Measurements from ENCODE around the gene ADGRG3.

Gene ADGRG3

DNA sequence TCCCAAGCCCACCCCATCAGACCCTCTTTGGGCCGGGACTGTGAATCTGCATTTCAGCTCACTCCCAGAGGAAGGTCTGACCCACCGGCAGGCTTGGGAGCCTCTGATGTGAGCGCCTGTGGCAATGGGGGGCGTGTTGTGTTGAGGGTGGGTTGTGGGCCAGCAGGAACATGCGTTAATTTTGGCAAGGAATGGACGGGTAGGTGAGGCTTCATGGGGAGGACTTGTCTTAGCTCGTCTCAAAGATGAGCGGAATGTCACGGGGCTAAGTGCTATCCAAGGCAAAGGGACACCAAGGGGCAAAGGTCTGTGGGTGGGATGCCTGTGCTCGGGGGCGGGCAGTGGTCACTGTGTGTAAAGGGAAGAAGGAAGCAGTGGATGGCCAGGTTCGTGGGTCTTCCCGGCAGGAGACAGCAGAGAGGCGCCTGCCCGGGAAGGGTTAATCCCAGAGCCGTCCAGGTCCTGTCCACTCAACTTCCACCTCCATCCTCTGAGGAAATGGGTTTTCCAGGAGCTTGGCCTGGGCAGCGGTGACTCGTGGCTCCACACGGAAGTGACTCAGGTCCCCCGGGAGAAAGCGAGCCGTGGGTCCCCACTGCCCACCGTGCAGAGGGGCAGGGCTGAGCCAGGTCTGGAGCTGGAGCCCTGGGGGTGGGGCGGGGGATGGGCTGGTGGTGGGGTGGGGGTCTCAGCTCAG is 22.3 kb upstream of the ADGRG3 start:
- DNase-seq (ENCODE audit: low spot score) (no peak), FAIRE-seq (no peak)

DNA sequence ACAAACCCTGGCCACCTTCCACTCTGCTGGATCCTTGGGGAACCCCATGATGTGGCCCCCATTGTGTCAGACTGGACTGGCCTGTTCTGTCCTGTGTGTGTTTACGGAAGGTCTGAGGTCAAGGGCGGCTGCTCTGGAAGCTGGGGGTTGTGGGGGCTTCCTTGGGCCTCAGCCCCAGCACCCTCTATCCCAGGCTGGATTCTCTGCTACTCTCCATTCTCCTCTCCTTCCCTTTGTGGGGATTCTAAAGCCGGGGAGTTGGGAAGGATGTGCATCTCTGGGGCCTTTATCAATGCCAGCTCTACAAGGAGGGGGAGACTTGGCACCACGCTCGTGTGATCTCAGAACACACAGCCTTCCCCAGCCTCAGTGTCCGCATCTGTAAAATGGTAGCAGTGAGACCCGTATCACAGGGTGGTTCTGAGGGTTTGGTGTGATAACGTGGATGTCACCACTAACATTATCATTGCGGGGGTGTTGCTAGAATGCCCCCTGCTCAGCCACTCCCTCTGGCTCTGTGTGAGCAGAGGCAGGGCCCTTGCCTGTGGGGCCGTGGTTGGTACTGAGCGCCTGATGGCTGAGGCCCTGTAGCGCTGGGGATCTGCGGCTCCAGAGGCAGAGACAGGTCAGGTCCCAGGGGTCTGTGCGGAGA is 21.6 kb upstream of the ADGRG3 start:
- no peak for DNase-seq (ENCODE audit: low spot score)
- FAIRE-seq: no peak

DNA sequence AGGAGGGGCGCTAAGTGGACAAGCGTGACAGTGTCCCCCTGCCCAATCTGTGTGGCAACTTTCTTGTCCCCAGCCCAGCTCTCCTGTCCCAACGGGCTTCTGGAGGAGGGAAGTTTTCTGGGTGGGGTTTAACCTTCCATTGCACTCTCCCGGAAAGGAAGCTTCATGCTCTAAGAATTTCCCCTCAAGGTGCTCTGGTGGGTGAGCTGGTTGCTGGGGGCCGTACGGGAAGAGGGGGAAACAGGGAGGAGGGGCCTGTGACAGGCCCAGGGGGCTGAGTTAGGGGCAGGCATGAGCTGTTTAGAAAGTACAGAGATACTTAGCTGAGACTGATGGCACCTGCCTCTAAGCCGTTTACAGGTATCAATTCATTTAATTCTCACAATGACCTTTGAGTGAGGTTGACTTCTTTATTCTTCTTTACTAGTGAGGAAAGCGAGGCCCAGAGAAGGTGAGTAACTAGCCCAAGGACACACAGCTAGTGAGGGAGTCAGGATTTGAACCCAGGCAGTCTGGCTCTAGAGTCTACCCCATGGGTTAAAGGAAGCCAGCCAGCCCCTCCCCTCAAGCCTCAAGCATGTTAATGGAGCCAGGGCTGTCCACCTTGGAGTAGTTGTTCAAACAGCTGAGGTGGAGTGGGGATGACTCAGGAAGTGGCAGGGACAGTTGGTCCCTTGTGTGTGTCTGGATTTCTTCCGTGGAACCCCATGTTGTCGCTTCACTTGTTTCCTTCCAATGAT is 20.8 kb upstream of the ADGRG3 start:
- DNase-seq (ENCODE audit: low spot score) (no peak), FAIRE-seq (no peak)

DNA sequence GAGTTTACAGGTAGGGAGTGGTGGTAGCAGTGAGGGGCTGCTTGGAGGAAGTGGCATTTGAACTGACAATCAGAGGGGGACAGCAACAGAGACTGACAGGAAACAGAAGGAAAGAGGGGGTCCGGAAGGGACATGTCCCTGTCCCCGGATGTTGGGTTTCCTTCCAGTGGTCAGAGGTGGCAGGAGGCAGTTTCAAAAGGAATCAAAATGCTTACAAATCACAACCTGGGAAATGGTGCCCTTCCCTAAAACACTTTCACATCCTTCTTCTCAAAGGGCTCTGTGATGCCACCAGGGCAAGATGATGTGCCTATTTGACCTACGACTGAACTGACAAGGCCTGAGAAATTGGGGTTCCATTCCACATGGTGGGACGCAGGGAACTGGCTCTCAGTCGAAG is 20.0 kb upstream of the ADGRG3 start:
- no peak for FAIRE-seq

DNA sequence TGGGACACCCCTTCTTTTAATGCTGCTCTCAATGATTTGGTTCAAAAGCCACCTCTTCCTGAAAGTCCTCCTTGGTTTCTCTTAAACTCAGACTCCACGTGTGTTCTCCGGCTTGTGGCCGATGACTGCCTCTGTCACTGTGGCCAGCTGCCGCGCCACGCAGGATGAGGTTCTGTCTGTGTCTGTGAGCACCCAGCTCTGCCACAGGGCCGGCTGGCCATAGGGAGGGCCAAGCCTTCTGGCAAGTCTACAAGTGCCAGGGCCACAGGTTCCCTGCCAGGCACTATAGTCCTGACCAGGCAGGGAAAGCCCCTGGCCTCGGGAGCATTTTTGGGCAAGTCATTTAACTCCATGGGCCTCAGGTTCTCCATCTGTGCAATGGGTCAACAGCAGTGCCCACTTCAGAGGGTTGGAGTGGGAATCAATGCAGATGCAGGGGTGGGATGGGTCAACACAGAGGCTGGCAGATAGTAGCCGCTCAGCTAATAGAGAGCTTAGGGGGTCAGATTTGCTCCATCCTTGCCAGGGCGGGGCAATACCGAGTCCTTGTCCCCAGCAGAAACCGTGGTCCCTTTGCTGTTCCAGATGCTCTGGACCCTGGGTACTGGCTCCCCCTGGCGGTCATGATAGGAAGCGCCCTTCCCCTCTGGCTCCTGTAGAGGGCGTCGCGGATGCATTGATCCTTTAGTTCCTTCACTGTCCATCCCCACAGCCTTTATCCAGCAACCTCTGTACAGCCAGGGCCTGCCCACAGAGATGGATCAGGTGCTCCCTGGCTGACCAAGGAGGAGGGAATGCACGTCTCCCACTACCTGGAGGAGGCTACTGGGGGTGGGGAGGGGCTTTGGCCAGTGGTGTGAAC is 19.3 kb upstream of the ADGRG3 start:
- no peak for FAIRE-seq

More for the DNA sequence above, 20.0 kb upstream of the ADGRG3 start:
- no peak for DNase-seq (ENCODE audit: low spot score)

DNA sequence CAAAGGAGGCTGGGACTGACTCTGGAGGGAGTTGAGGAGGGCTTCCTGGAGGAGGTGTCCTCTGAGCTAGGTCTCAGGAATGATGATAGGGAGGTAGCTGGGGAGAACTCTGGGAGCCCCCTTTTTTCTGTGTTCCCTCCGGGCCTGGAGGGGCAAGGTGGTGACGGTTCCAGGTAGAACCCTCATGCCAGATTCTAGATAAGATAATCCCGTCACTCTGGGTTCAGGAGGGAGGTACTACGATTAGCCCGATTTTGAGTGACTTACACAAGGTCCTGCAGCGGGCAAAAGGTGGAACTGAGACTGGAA is 18.7 kb upstream of the ADGRG3 start:
- FAIRE-seq: no peak

More for the DNA sequence above, 19.3 kb upstream of the ADGRG3 start:
- peak; percentile 86 for DNase-seq (ENCODE audit: low spot score)

DNA sequence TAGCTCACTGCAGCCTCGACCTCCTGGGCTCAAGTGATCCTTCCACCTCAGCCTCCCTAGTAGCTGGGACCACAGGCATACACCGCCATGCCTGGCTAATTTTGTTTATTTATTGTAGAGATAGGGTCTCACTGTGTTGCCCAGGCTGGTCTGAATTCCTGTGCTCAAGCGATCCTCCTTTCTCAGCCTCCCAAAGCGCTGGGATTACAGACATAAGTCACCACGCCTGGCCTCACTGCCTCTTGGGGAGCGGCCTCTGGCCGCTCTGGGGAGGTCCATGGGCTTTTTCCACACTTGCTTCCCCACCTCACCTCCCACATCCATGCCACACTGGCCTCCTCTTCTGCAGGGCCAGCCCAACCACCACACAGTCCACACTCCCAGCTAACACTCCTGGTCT is 18.3 kb upstream of the ADGRG3 start:
- no peak for DNase-seq (ENCODE audit: low spot score)
- FAIRE-seq: no peak

More for the DNA sequence above, 18.7 kb upstream of the ADGRG3 start:
- no peak for DNase-seq (ENCODE audit: low spot score)

DNA sequence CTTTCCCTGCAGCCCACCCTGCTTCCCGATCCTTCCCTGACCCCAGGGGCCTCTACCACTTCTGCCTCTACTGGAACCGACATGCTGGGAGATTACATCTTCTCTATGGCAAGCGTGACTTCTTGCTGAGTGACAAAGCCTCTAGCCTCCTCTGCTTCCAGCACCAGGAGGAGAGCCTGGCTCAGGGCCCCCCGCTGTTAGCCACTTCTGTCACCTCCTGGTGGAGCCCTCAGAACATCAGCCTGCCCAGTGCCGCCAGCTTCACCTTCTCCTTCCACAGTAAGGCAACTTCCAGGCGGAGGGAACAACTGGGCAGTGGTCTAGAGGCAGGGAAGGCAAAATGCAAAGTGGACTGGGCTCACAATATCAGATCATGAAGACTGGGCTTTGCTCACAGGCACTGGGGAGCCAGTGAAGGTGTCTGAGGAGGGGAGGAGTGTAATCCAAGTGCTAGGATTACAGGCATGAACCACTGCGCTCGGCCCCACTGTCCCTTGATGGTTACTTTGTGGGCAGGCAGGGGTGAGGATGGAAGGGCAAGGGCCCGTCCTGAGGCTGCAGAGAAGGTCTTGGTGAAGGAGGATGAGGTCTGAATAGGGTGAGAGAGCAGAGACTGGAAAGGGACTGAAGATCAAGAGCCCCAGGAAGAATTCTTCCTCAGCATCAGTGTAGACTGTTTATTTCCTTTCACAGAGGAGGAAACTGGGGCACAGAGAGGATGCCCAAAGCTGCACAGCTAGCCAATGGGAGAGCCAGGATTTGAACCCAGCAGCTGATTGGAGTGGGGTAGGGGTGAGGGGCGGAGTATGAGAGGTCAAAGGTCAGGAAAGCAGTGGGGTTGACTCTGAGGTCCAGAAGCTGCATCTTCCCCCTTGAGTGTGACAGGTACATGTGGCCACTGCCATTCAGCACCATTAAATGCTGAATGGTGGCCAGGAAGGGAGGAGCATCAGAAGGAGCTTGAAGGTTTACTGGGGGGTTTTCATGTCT is 16.5 kb upstream of the ADGRG3 start:
- DNase-seq (ENCODE audit: low spot score) (no peak), FAIRE-seq (no peak)

DNA sequence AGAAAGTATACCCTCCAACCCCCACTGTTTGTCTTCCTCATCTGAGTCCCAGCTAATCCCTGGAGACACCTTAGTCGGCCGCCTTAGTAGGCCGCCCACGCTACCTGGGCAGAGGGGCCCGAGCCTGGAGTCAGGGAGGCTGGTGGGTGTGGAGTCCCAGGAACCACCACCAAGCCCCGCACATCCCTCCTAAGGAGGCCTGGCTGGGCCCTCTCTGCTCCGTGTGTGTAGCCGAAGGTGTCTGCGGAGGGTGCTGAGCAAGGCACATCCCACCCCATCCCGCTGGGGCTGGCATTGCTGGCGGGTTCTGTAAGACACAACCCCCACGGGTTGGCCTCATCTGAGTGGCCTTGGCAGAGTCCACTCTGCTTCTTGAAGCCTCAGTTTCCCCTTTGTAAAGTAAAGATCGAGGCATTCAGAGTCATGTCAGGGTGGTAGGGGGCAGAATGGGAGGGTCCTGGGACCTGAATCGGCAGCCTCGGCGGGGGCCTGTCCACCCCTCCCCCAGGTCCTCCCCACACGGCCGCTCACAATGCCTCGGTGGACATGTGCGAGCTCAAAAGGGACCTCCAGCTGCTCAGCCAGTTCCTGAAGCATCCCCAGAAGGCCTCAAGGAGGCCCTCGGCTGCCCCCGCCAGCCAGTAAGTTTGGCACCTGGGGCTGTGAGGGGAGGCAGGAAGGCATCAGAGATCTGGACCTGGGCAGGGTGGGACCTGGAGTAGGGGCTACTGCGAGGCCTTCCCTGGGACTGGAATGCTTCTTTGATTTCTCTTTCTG is 15.2 kb upstream of the ADGRG3 start:
- DNase-seq (ENCODE audit: low spot score): no peak
- FAIRE-seq: no peak

DNA sequence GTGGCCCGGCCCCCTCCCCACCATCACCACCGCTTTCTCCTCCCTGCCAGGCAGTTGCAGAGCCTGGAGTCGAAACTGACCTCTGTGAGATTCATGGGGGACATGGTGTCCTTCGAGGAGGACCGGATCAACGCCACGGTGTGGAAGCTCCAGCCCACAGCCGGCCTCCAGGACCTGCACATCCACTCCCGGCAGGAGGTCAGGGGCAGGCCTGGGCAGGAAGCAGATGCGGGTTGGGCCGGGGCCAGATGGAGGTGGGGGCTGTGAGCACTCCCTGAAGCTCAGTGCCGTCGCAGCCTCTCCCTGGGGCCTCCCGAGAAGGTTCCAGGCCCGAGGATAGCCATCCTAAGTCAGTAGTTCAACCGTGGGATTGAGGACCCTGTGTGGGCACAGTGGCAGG is 14.2 kb upstream of the ADGRG3 start:
- no peak for FAIRE-seq
- DNase-seq (ENCODE audit: low spot score): no peak

DNA sequence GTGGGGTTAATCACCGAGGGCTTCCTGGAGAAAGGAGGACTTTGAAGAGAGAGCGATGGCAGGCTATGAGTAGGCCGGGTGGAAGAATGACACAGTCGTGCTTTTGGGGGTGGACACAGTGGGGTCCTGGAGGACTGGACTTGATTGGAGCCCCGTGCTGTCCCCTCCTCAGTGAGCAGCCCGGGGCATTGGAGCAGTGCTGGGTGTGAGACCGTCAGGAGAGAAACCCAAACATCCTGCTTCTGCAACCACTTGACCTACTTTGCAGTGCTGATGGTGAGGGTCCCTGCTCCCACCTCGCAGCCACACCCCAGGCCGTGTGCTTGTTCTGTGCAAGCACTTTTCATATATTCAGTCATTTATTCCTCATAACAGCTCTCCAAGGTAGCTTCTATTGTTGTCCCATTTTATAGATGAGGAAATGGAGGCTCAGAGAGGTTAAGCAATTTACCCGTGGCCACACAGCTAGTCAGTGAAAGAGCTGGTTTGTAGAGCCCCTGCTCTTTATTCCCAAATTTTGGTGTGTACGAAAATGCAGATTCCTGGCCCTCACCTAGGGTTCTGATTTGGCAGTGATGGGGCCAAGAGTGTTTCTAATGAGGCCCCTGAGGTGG is 11.7 kb upstream of the ADGRG3 start:
- FAIRE-seq: no peak

DNA sequence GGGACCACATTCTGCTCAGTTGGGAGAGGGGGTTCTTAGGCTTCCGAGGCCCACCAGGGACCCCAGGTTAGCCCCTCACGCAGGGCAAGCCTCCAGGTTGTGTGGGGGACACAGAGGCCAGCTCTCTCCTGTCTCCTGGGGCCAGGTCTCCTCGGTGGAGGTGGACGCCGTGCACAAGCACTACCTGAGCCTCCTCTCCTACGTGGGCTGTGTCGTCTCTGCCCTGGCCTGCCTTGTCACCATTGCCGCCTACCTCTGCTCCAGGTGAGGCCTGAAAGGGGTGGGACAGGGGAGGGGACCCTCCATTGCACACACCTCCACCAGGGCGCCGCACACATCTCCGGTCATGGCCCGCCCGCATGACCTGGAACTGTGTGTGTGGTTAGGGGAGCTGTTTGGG is 10.9 kb upstream of the ADGRG3 start:
- no peak for FAIRE-seq
- no peak for DNase-seq (ENCODE audit: low spot score)

More for the DNA sequence above, 11.7 kb upstream of the ADGRG3 start:
- DNase-seq (ENCODE audit: low spot score): no peak

DNA sequence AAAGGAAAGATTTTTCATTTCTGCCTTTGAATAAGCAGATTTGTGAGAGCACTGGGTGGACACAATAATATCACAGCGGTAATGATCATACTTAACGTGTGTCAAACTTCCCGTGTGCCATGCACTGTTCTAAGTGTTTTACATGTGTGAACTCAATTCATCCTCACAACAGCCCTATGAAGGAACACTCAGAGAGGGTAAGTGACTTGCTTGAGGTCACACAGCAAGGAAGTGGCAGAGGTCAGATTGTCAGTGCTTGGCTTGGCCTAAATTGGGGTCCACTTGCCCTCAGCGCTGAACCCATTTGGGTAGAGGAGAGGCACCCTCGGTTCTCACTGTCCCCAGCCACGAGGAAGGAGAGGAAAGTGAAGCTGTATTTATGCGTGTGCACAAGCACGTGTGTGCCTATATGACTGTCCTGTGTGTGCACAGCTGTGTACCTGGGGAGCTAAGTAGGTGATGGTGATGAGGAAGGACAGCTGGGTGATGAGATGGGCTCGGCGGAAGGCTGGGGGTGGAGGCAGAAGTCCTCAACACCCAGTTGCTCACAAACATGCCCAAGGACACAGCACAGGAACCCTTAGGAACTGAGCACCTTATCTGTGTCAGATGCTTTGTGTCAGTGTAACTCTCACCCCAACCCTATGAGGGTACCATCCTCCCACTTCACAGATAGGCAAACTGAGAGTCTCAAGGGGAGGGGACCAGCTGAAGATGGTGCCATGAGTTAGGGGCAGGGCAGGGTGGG is 9.8 kb upstream of the ADGRG3 start:
- no peak for FAIRE-seq
- no peak for DNase-seq (ENCODE audit: low spot score)

DNA sequence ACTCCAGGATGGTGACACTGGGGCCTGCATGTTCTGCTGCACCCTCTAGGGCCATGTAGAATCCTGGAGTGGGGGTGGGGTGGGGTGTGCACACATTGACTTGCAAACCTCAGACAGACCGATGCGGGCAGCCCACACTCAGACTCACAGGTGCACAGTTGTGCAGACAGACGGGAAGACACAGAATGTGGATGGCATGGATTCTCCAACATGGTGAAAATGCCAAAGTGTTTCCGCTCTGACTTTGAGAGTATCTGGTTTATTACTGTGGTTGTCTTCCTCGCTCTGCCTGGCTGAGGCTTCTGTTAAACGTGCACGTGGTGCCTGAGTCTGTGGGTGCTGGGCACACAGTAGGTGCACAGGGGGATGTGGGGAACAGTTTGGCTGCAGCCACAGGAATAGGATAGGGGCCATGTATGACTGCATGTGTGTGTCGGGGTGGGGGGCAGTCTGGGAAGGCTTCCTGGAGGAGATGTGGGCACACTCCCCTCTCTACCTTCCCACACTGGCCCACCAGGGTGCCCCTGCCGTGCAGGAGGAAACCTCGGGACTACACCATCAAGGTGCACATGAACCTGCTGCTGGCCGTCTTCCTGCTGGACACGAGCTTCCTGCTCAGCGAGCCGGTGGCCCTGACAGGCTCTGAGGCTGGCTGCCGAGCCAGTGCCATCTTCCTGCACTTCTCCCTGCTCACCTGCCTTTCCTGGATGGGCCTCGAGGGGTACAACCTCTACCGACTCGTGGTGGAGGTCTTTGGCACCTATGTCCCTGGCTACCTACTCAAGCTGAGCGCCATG is 9.0 kb upstream of the ADGRG3 start:
- DNase-seq (ENCODE audit: low spot score) (no peak), FAIRE-seq (no peak)

DNA sequence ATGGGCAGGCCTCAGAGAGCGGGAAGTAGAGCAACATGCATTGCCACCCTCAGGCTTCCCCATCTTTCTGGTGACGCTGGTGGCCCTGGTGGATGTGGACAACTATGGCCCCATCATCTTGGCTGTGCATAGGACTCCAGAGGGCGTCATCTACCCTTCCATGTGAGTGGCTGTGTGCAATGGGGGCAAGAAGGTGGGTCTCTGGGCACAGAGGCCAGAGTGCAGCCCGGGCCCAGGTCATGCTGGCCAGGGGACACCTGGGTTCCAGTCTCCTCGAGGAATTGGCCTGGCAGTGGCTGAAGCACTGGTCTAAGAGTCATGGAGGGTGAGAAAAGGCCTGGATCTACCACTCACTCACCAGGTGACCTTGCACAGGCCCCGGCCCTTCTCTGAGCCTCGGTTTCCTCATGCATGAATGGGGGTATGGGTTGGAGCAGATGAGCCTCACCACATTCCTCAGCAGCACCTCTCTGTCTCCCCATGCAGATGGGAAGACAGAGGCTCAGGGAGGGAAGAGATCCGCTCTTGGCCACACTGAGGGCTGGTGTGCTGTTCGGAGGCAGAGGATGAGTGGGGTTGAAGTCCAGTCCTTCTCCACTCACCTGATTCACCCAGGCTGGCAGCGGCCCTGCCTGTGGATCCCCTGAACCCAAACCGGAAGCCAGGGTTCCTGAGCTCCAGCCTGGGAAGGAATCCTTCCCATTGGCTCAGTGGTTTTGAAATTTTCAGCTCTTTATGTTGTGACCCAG is 7.2 kb upstream of the ADGRG3 start:
- no peak for DNase-seq (ENCODE audit: low spot score)
- FAIRE-seq: no peak

DNA sequence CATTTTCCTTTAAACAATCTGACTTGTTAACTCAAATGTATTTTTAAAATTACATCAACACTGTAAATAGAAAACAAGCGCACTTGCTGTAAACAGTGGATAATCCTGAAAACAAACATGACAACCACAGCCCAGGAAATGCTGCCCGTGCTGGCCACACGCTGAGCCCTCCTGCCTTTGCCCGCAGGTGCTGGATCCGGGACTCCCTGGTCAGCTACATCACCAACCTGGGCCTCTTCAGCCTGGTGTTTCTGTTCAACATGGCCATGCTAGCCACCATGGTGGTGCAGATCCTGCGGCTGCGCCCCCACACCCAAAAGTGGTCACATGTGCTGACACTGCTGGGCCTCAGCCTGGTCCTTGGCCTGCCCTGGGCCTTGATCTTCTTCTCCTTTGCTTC is 6.6 kb upstream of the ADGRG3 start:
- FAIRE-seq: no peak
- DNase-seq (ENCODE audit: low spot score): no peak
